GM18505 (cell line): ENCODE data around the gene ACHE.
"Not testable (repeated sequence)": the region's sequence is repeated elsewhere in the genome, so short reads cannot be mapped to it uniquely, and the experiment has no call there.

Experiments used
- ATAC-seq: cut with Tn5 transposase; IDR thresholded peaks from one replicate; pipeline ENCODE4 v1.9.1; 2021; ENCODE audit not compliant: unreplicated experiment
- POLR2A ChIP-seq: IDR thresholded peaks from 4 replicates; pipeline ENCODE4 v1.6.1; 2011; ENCODE audit warnings: borderline replicate concordance; ENCODE audit not compliant: insufficient read depth, insufficient read length; ENCODE audit errors: extremely low read depth

ACHE gene

GRCh38 chr7:100895701-100895955 lies at the start of gene ACHE:
TSS of gene ACHE (minus strand) at chr7:100895888. CDS start at chr7:100894232, 1,656 bp downstream.
- no peak for TF ChIP-seq POLR2A
- ATAC-seq: no peak

- no peak for ATAC-seq
- TF ChIP-seq POLR2A: no peak
Observed at GRCh38 chr7:100944138-100944537, 48.5 kb upstream of the ACHE start.

- TF ChIP-seq POLR2A: no peak
- ATAC-seq: no peak
Observed at GRCh38 chr7:100943693-100944092, 48.0 kb upstream of the ACHE start.

GRCh38 chr7:100942045-100942774 lies 46.5 kb upstream of the ACHE start:
- no peak for TF ChIP-seq POLR2A
- no peak for ATAC-seq

- not testable (repeated sequence) for ATAC-seq
Observed at GRCh38 chr7:100936167-100936566, 40.5 kb upstream of the ACHE start.

GRCh38 chr7:100935381-100935780 lies 39.7 kb upstream of the ACHE start:
- not testable (repeated sequence) for ATAC-seq

GRCh38 chr7:100933734-100934133 lies 38.0 kb upstream of the ACHE start:
- TF ChIP-seq POLR2A: no peak
- no peak for ATAC-seq

GRCh38 chr7:100929808-100930174 lies 34.1 kb upstream of the ACHE start:
- TF ChIP-seq POLR2A: no peak

GRCh38 chr7:100923616-100924015 lies 27.9 kb upstream of the ACHE start:
- ATAC-seq: not testable (repeated sequence)

More at GRCh38 chr7:100929808-100930174, 34.1 kb upstream of the ACHE start:
- no peak for ATAC-seq

GRCh38 chr7:100921039-100921438 lies 25.4 kb upstream of the ACHE start:
- TF ChIP-seq POLR2A: no peak
- ATAC-seq: no peak

GRCh38 chr7:100919779-100920437 lies 24.2 kb upstream of the ACHE start:
- ATAC-seq: not testable (repeated sequence)

- not testable (repeated sequence) for ATAC-seq
Observed at GRCh38 chr7:100919335-100919734, 23.6 kb upstream of the ACHE start.

GRCh38 chr7:100914879-100915447 lies 19.3 kb upstream of the ACHE start:
- TF ChIP-seq POLR2A: no peak

GRCh38 chr7:100914208-100914878 lies 18.7 kb upstream of the ACHE start:
- no peak for ATAC-seq
- no peak for TF ChIP-seq POLR2A

More at GRCh38 chr7:100914879-100915447, 19.3 kb upstream of the ACHE start:
- ATAC-seq: no peak
